Calu3 (cell line): Measurements from ENCODE around the gene KAT14. TPM values are rescaled to one million over a fixed set of nuclear protein-coding genes. Genes with fewer than 3 reads are reported as not detected.
"Not testable (repeated sequence)": the region's sequence is repeated elsewhere in the genome, so short reads cannot be mapped to it uniquely, and the experiment has no call there.

Experiments
- BruUV-seq: library from RNA; stranded (reverse); fragments of 400-500 nt; replicated peaks from 2 replicates; lab custom pipeline; 2021; lab: Mats Ljungman, UMichigan
- CTCF ChIA-PET: fragments of 300-600 bp; sonication (Branson Sonifier 250); formaldehyde crosslinking; loops from one replicate; lab custom pipeline; 2022; ENCODE audit warnings: antibody characterized with exemption; lab: Charles Lee
- DNase-seq: peaks from one replicate; pipeline ENCODE4 v3.0.0; 2022
- H3K27ac Mint-ChIP-seq: one replicate; pipeline ENCODE4 v1.8.0; 2022; ENCODE audit warnings: mixed read lengths; ENCODE audit not compliant: unreplicated experiment
- H3K27me3 Mint-ChIP-seq: one replicate; pipeline ENCODE4 v1.8.0; 2022; ENCODE audit warnings: mixed read lengths; ENCODE audit not compliant: unreplicated experiment
- H3K36me3 Mint-ChIP-seq: one replicate; pipeline ENCODE4 v1.8.0; 2022; ENCODE audit warnings: mild to moderate bottlenecking, moderate library complexity, mixed read lengths; ENCODE audit not compliant: insufficient read depth, unreplicated experiment
- H3K4me1 Mint-ChIP-seq: one replicate; pipeline ENCODE4 v1.8.0; 2022; ENCODE audit warnings: mild to moderate bottlenecking, low read depth, mixed read lengths; ENCODE audit not compliant: unreplicated experiment
- H3K4me3 Mint-ChIP-seq: one replicate; pipeline ENCODE4 v1.8.0; 2022; ENCODE audit warnings: mild to moderate bottlenecking, low read depth, moderate library complexity, mixed read lengths; ENCODE audit not compliant: unreplicated experiment
- H3K9me3 Mint-ChIP-seq: one replicate; pipeline ENCODE4 v1.8.0; 2022; ENCODE audit warnings: low read depth, mixed read lengths; ENCODE audit not compliant: unreplicated experiment
- CTCF ChIP-seq: fragments of 200-600 bp; IDR thresholded peaks from one replicate; pipeline ENCODE4 v1.8.0; 2022; ENCODE audit warnings: antibody characterized with exemption; ENCODE audit not compliant: unreplicated experiment
- intact Hi-C: fragments of 100-400 bp; cut with micrococcal nuclease; formaldehyde crosslinking; loops from one replicate; pipeline ENCODE4 v1.10.0; 2022; ENCODE audit not compliant: unreplicated experiment
- total RNA-seq: library from RNA; stranded (reverse); gene quantifications from 2 replicates; pipeline ENCODE4 v1.2.3, GENCODE V29; 2022

Gene KAT14
- total RNA-seq, 1 experiment from 2014 or later = 3.1 TPM

DNA sequence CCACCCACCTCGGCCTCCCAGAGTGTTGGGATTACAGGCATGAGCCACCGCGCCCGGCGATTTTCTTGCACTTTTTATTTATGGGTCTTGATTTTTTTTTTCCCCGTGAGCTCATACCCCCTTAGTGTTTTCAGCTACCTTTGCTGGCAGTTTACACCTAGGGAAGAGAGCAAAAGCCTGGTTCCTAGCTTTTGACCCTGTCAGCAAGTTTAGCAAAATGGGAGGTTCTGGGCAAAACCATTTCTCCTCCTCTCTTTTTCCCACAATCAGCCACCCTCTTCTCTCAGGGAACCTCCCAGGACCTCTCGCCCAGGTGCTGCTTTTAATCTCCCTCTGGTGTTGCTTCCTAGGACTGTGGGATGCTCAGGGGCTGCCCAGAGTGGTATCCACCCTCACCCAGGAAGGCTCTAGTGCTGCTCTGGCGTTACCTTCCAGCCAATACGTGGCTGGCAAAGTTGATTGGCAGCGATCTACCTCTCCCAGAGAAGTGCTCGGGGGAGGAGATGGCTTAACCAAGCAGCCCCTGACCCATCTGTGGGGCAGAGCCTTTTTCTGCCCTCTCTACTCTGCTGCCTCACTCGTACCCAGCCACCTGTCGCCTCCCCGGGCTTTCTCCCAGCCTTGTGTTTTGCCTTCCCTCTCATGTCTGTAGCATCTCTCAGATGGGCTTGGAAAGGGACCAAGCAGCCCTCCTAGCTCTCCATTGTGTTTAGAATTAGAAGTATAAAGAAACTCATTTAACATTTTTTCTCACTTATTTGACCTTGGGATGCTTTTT lies 37.4 kb downstream of the KAT14 start:
- DNase-seq = no peak
- Mint-ChIP-seq H3K36me3 (no peaks in the 10 kb centered on the region), H3K27ac (no peak overlapping the region), H3K9me3 (no peaks in the 10 kb centered on the region), H3K4me1 (no peaks in the 10 kb centered on the region), H3K4me3 (no peak overlapping the region), H3K27me3 (no peaks in the 10 kb centered on the region)
- CTCF ChIA-PET = interaction anchor here (0.7 kb wide), 1 partner anchor 17 kb away, joined by 3 read pairs; no protein-coding TSS in a partner anchor
- intact Hi-C loops = no loop called here
- no TSS peak for BruUV-seq
- TF ChIP-seq CTCF = no peak

GRCh38 chr20:18176318-18176785 lies 38.7 kb downstream of the KAT14 start:
- Mint-ChIP-seq H3K4me3 (no peak overlapping the region), H3K36me3 (no peaks in the 10 kb centered on the region), H3K9me3 (no peaks in the 10 kb centered on the region), H3K27ac (no peak overlapping the region), H3K4me1 (no peaks in the 10 kb centered on the region), H3K27me3 (no peaks in the 10 kb centered on the region)
- CTCF ChIA-PET = no interaction called here
- intact Hi-C loops = no loop called here
- DNase-seq = no peak
- no peak for TF ChIP-seq CTCF
- BruUV-seq = no TSS peak

- H3K9me3 Mint-ChIP-seq, H3K27me3 Mint-ChIP-seq, H3K4me3 Mint-ChIP-seq, CTCF ChIA-PET, DNase-seq, H3K4me1 Mint-ChIP-seq, intact Hi-C loops, H3K27ac Mint-ChIP-seq, BruUV-seq, H3K36me3 Mint-ChIP-seq: not testable (repeated sequence)
These were observed 42.7 kb downstream of the KAT14 start for GRCh38 chr20:18180366-18180765.

DNA sequence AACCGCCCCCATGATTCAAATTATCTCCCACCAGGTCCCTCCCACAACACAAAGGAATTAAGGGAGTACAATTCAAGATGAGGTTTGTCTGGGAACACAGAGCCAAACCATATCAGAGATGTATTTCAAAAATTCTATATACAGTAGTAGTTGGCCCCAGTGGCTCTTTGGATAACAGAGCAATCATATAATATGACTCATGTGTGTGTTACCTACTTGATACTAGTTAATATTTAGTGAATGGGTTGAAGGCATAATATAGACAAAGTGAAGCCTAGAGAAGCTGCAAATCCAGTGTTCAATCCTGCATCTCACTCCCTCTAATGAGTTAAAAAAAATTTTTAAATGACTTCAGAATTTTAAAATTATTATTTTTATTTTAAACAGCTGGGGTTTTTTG lies 43.2 kb downstream of the KAT14 start:
- intact Hi-C loops = no loop called here
- H3K36me3 Mint-ChIP-seq = no peaks in the 10 kb centered on the region
- TF ChIP-seq CTCF = no peak
- H3K9me3 Mint-ChIP-seq = no peaks in the 10 kb centered on the region
- H3K4me3 Mint-ChIP-seq = no peak overlapping the region
- no peaks in the 10 kb centered on the region for H3K4me1 Mint-ChIP-seq
- H3K27me3 Mint-ChIP-seq = no peaks in the 10 kb centered on the region
- BruUV-seq = no TSS peak
- DNase-seq = no peak
- CTCF ChIA-PET = no interaction called here
- H3K27ac Mint-ChIP-seq = no peak overlapping the region

GRCh38 chr20:18187020-18187419 lies 49.4 kb downstream of the KAT14 start:
- Mint-ChIP-seq H3K27ac (no peak overlapping the region), H3K36me3 (no peaks in the 10 kb centered on the region), H3K9me3 (no peaks in the 10 kb centered on the region), H3K27me3 (no peaks in the 10 kb centered on the region), H3K4me1 (no peaks in the 10 kb centered on the region), H3K4me3 (no peak overlapping the region)
- CTCF ChIA-PET = no interaction called here
- DNase-seq = no peak
- TF ChIP-seq CTCF = no peak
- intact Hi-C loops = no loop called here
- no TSS peak for BruUV-seq
